HG03060 (cell line): ENCODE measurements around the gene CABYR.

Experiments
- ATAC-seq: cut with Tn5 transposase; IDR thresholded peaks from one replicate; pipeline ENCODE4 v1.9.1; 2021; ENCODE audit warnings: low read depth, moderate number of reproducible peaks; ENCODE audit not compliant: unreplicated experiment

Gene CABYR, protein sequence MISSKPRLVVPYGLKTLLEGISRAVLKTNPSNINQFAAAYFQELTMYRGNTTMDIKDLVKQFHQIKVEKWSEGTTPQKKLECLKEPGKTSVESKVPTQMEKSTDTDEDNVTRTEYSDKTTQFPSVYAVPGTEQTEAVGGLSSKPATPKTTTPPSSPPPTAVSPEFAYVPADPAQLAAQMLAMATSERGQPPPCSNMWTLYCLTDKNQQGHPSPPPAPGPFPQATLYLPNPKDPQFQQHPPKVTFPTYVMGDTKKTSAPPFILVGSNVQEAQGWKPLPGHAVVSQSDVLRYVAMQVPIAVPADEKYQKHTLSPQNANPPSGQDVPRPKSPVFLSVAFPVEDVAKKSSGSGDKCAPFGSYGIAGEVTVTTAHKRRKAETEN

DNA sequence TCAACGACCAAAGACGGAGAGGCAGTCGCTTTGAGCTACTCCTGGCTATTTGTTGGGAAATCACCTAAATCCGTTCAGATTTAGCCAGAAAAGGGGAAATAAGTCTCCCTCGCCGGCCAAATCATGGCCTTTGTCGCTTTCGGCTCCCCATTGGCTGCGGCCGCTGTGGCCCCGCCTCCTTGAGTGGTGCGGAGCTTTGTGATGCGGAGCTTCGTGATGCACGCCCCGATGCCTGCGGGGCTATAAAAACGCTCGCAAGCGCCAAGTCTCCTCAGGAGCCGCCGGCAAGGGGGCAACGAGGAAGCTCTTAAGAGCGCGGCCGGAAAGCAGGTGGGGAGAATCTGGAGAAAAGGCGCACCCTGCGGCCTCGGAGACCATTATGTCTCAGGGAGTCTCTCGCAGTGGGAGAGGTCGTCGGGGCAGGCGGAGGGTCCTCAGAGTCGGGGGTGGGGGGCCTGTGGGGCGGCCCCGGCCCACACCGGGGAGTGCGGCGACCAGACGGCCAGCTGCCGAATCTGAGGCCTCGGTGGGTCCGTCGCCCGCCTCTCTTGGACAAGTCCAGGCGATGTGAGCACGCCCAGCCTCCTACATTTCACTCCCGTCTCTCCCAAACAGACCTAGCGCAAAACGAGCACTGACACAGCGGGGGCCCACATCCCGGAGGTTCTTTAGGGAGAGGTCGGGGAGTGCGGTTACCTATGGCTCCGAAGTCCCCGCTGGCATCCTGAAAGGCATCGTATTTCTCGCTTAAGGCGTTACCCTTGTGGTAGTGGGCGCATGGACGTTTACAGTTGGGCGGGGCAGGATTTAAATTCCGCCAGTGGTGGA is at the start of gene CABYR:
Gene CABYR (plus strand): TSS at position 274 of the 828 bp plus-strand sequence. CDS start 4,053 bp downstream, outside the sequence.
- ATAC-seq: peak; percentile 74

DNA sequence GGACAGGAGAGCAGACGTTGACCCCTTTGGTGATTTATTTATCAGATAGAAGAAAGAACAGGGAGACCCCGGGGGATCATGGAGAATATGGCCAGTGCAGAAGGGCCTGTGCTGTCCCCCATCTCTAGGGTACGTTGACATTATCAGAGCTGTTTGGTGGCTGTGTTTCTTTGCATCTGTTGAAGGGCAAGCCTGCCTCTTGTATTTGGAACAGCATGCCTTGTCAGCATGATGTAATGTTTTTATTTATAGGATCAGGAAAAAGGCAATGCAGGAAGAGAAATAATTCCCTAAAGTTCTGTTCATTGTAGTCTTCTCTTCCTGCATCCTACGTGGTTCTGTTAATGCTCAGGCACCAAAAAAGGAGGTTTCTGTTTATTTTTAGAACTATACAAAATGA is 49.8 kb upstream of the CABYR start:
- ATAC-seq: no peak

DNA sequence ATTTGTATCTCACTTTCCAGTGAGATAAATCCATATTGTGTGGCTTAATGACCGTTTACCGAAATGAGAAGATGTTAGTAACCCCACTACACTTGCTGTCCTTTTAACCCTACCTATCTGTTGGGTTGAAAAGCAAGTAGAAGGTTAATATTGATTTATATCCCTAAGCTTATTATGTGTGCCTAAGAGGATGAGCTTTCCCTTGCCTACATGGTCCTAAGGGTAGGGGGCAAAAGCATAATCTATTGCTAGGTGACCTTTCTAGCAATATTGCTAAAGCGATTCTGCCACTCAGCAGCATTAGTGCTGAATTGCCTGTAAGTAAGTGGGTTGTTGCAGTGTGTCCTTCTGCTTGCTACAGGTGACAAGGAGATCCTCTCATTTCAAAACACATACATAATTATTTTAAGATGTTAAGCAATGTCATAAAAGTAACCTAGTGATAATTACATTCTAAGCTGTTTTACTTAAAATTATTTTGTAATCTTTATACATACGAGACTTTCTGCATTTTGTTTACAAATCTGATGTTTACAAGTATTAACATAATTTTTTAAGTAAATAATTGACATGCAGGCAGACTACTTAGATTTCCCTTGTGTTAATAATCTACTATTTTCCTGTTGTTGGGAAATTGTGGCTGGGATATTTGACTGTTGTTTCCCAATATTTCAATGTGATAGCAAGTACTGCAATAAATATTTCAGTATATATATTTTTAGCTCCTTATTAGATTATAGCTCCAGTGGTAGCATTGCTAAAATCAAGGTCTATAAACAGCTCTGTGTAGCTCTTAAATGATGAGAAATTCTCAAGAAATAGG is 49.1 kb upstream of the CABYR start:
- no peak for ATAC-seq

DNA sequence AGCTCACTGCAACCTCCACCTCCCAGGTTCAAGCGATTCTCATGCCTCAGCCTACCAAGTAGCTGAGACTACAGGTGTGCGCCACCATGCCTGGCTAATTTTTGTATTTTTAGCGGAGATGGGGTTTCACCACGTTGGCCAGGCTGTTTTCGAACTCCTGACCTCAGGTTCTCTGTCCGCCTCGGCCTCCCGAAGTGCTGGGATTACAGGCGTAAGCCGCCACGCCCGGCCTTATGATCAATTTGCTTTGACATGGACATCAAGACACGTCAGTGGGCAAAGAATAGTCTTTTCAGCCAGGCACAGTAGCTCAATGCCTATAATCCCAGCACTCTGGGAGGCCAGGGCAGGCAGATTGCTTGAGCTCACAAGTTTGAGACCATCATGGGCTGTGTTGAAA is 48.0 kb upstream of the CABYR start:
- ATAC-seq: no peak

DNA sequence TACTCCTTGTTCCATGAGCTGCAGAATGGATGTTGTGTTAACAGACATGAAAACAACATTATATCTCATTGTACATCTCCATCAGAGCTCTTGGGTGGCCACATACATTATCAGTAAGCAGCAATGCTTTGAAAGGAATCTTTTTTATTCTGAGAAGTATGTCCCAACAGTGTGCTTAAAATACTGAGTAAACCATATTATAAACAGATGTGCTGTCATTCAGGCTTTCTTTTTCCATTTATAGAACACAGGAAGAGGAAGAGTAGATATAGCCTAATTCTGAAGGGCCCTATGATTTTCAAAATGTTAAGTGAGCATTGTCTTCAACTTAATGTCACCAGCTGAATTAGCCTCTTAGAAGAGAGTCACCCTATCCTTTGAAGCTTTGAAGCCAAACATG is 44.3 kb upstream of the CABYR start:
- ATAC-seq: no peak

DNA sequence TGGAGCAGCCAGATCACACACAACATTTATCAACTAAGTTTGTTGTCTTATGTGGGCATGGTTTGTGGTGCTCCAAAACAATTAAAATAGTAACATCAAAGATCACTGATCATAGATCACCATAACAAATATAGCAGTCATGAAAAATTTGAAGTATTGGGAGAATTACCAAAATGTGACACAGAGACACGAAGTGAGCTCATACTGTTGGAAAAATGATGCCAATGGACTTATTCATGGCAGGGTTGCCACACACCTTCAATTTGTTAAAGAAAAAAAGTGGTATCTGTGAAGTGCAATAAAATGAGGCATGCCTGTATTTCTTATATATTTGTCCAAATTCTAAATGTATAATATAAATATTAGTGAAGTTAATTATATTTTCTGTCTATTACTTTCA is 42.9 kb upstream of the CABYR start:
- no peak for ATAC-seq

DNA sequence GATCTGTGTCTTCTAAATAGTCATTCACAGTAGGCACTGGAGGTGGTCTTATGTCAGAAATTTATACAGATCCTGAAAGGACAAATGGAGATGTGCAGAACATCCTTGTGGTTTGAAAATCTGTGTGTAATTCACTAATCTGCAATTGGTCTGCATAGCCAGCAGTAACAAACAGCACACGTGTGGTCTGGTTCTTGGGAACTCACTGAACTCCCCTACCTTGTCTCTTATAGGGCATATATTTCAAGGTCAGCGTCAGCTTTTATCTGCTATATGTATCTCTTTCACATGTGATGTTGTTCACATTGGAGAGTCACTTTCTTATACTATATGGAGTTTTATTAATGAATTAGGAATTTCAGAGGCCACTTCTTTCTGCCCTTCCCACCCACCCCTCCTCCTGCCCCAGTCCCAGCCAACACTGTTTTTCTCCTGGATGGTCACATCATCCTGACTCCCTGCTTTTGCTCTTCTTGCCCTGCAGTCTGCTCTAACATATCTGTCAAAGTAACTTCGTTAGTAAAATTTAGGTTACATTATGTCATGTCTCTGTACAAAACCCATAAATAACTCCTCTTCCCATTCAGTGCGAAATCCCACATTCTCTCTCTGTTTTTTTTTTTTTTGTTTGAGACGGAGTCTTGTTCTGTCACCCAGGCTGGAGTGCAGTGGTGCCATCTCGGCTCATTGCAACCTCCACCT is 35.4 kb upstream of the CABYR start:
- no peak for ATAC-seq

DNA sequence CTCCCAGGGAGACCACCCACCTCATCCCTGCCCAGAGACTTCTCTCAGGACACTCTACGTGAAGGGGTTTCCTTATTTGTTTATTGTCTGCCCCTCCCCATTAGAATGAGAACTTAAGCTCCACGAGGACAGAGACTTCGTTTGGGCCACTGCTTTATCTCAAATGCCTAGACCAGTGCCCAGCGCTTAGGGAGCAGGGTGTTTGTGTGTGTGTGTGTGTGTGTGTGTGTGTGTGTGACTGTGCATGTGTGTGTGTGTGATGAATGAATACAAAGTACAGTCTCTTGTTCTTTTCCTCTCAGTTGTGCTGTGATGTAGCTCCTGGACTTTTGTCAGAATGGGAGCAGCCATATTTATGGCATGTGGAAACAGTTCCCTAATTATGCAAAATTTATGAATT is 34.4 kb upstream of the CABYR start:
- no peak for ATAC-seq

DNA sequence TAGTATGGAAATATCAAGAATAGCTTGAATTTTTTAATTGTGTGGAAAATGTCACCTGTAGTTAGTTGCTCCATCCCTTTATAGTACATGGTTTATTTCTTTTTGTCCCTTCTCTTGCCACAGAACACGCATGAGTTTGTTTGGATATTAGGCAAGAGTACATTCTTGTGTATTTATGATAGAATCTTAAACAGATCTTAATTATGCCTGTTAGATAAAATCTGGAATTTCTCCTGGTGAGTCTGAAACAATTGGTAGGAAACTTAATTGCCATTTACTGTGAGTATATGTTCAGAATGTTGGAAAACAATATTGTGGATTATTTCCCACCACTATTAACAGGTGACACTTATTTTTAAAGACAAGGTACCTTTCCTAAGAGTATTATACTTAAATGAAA is 30.2 kb upstream of the CABYR start:
- no peak for ATAC-seq

DNA sequence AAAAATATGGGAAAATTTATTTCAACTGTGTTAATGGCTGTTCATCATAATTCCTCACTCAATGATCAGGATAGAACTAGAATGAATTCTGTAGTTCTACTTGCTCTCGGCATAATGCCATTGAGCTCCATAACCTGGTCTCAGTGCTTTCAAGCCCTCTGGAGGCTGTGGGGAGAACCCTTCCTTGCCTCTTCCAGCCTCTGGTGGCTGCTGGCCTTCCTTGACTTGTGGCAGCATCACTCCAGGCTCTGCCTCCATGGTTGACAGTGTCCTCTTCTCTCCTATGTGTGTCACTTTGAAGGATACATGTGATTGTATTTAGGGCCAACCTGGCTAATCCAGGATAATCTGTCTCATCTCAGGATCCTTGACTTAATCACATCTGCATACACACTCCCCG is 26.9 kb upstream of the CABYR start:
- no peak for ATAC-seq

DNA sequence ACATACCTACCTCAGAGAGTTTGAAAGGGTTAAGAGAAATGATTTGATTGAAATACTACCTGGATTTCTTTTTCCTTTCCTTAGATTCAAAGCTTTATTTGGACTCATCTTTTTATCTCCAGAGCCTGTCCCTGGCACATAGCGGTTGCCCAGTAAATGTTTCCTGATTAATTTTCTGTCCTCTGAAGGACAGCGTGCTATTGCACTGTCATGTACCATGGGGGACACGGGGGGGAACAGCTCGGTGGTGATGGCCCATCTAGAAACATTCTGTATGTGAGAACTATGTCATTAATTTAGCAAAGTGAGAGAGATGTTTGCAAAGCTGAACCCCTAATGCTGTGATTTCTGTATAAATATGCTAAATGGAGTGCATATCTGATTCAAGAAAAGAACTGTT is 26.4 kb upstream of the CABYR start:
- no peak for ATAC-seq

DNA sequence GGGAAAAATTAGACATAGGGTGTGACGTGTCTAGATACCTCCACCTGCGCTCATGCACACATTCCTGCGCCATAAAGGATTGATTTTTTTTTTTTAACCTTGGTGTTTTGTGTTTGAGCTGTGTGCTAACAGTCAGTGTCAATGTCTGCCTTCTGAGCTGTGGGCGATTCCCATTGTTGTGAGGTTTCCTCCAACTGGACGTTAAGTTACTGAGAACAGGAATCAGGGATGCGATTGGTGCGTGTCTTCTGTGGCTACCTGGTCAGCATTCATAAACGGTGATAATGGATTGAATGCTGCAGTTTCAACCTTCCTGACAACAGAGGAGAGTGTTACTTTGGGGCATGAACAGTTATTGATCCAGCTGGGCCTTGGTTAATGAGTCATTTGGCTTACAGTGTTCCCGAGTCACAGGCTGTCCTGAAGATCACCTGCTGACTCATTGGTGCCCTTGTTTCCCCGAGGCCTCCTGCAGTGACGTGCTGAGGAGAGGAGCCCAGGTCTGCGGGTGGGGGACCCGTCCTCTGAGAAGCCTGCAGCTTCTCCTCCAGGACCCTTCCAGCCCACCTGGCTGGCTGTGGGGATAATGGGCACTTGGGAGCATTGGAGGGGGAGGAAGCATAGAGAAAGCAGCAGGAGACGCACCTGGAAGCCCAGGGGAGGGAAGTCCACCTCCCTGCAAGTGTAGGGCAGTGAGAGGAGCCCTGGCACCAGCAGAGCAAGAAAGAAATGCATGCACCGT is 25.8 kb upstream of the CABYR start:
- no peak for ATAC-seq

DNA sequence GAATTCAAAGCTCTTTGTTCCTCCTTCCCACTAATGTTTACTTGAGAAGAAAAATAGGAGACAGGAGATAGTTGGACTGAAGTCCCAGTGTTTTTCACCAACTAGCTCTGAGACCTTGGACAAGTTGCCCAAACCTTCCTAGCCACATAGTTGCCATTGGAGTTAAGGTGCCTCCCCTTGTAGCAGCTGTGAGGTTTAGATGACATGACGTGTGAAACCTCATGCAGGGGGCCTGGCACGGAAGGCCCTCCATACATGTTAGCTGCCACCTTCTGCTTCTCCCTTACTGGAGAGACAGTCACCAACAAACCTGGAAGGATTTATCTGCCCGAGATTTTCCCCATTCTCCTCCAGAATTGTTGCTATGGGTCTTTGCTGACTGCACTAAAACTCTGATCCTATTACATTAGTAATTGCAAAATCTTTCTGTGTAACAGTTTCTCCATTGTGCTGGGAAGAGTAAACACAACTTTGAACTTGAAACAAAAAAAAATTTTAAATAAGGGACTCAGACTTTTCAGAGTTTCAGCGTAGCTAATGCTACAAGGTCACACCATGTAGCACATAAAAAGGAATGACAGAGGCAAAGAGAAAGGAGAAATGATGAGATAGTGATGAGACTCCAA is 23.8 kb upstream of the CABYR start:
- no peak for ATAC-seq

DNA sequence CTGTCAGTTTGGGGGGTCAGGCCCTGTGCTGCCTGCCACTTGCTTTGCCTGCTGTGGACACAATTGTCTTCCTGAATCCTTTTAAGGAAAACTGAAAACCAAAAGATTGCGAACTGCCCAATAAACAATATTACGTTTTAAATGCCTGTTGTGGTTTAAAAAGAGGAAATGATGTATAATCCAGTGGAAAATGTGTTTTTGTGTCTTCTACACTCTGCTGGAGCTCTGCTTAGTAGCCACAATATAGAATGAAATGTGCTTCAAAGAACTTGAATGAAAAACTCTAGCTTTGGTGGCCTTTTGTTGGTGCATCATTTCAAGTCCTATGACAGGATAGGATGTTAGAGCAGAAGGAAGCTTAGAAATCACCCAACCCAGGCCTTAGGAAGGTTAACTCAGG is 23.2 kb upstream of the CABYR start:
- no peak for ATAC-seq

DNA sequence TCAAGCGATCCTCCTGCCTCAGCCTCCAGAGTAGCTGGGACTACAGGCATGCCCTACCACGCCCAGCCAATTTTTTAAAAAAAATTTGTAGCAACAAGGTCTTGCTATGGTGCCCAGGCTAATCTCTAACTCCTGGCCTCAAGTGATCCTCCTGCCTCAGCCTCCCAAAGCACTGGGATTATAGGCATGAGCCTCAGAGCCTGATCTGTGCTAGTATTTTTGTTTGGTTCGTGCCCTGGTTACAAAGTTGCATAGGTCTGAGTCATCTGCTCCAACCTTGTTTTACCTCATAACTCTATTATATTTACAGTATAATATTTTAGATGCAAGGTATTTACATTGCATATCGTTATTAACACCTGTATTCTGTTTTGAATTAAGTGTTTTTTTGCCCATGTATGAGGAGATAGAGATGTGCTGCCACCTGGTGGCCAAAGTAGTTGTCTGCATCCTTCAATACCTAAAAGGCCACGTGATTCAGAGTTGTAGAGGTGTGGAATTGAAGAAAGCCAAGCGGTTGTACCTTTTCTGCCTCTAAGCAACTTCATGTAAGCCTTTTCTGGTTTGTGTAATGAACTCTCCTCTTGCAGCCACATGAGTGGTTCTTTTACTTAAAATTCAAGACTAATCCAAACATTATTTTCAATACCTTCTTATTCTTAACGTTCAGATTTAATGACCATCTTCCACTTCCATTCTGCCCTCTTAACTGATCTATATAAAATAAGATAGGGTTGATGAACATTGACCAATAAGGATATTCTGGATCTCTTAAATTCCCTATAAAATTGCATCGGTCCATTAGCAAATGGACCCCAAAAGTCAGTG is 19.9 kb upstream of the CABYR start:
- ATAC-seq: peak; percentile 73

DNA sequence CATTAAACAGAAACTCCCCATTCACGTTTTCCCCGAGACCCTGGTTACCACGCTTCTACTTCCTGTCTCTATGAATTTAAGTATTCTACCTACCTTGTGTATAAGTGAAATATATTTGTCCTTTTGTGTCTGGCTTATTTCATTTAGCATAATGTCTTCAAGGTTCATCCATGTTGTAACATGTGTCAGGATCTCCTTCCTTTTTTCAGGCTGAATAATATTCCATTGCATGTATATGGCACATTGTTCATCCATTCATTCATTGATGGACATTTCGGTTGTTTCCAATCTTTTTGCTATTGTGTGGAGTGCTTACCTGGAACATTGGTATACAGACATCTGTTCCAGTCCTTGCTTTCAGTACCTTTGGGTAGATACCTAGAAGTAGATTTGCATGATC is 18.2 kb upstream of the CABYR start:
- ATAC-seq: no peak

DNA sequence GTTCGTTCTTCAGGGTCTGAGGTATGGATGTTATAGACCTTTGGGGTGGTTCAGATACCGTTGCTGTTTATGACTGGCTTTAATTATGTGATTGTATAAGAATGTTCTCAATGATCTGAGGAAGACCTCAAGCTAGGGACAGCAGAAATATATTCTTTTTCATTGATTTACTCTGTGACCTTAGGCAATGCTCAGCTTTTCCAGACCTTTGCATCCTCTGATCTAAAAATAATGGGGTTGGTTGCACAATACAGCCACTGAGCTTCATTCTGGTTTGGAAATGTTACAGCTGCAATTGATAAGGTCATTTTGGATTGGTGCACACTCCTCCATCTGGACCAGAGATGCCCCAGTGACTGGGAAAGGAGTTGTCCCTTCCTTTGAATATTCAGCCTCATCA is 17.2 kb upstream of the CABYR start:
- no peak for ATAC-seq

DNA sequence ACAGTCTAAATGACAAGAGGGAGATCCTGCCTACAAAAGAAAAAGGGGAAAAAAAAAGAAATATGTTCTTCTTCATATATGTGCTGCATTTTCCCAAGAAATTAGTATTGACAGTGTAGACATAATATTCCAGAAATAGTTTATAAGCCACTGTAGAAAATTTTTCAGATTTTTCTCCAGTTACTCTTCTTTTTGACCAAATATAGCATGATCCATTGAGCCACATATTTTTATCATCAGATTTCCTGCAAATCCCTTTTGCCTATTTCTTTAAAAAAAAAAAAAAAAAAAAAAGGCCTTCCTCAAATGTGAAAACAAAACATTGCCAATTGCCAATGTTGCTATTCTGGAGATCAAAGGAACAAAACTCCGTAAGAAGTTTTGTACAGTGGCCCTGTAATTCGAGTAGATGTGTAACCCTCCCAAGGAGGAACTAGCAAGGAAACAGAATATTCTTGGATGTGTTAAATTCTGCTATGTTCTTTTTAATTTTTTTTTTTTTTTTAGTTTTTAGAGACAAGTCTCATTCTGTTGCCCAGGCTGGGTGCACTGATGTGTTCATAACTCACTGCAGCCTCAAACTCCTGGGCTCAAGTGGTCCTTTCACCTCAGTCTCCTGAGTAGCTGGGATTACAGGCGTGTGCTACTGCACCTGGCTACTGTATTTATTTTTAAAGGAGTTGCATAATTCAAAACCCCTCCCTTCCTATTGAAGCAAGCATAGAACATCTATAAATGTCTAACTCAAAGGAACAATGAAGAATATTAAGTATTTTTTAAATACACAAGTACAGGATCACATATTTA is 12.5 kb upstream of the CABYR start:
- no peak for ATAC-seq
